ENCODE results near the gene PHF21A.
A peak's percentile ranks its signal among the peaks of the same experiment; 100 is the strongest.

The PHF21A gene

DNA sequence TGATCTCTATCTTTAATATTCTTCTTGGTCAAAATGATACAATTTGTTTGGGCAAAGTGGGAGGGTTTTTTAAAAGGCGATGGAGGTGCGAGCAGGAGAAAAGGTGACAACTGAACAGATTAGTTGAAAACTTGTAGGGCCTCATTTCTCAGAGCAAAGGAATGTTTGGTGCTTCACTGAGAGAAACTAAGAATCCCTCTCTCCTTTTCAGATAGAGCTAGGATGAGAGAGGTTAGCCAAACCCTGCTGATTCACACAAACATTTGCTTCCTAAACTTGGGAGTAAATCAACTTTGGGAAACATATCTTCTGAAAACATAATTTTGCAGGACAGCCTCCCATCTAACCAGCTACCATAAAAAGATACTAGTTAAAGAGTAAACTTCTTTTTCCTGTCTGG lies 57.0 kb downstream of the PHF21A start:
- no peak overlapping the region for H3K27ac Mint-ChIP-seq (ENCODE audit: low read depth)
- H3K4me1 Mint-ChIP-seq, result peaks cover 53% of the 10 kb centered on the region
- no peaks in the 10 kb centered on the region for H3K9me3 Mint-ChIP-seq
- ATAC-seq (replicated peaks; ENCODE audit: extremely low read depth, poor library complexity, severe bottlenecking) (no peak), DNase-seq (ENCODE audit: low spot score in 2 of 2) (no peak)
- no peak overlapping the region for H3K4me3 Mint-ChIP-seq
- H3K27me3 Mint-ChIP-seq, result no peaks in the 10 kb centered on the region
- H3K36me3 Mint-ChIP-seq (ENCODE audit: insufficient read depth), result peaks cover 6% of the 10 kb centered on the region

DNA sequence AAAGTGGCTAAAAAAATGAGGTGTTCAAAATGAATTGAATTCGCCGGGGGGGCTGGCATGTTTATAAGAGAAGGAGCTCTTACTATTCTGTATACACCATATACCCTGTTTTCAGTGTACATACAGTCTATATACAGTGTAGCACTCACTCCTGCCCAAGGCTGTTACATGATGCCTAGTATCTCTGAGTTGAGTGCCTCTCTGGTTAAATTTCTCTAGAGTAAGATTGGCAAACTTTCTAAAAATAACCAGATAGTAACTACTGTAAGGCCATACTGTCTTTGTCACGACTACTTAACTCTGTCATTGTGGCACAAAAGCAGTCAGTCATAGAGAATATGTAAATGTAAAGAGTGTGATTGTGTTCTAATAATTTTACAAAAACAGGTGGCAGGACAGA lies 58.1 kb downstream of the PHF21A start:
- Mint-ChIP-seq H3K4me1 (peaks cover 48% of the 10 kb centered on the region), H3K9me3 (no peaks in the 10 kb centered on the region), H3K36me3 (ENCODE audit: insufficient read depth) (peaks cover 6% of the 10 kb centered on the region), H3K4me3 (no peak overlapping the region), H3K27me3 (no peaks in the 10 kb centered on the region), H3K27ac (ENCODE audit: low read depth) (no peak overlapping the region)
- no peak for DNase-seq (ENCODE audit: low spot score in 2 of 2)
- ATAC-seq (replicated peaks; ENCODE audit: extremely low read depth, poor library complexity, severe bottlenecking), result no peak

DNA sequence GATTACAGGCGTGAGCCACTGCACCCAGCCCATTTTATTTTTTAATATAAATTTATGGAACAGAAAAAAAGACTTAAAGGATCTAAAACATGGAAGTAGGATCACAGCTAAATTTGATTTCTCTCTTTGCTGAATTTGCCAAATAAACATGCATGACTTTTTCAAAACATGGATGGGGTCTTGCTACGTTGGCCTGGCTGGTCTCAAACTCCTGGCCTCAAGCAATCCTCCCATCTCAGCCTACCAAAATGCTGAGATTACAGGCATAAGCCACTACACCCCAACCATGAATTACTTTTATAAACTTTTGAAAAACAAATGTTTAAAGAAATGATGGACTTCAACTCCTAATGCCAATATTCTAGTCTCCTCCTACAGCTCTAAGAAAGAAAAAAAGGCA lies 61.2 kb downstream of the PHF21A start:
- no peaks in the 10 kb centered on the region for H3K27me3 Mint-ChIP-seq
- H3K9me3 Mint-ChIP-seq, result no peaks in the 10 kb centered on the region
- ATAC-seq (replicated peaks; ENCODE audit: extremely low read depth, poor library complexity, severe bottlenecking) (no peak), DNase-seq (ENCODE audit: low spot score in 2 of 2) (no peak)
- H3K4me3 Mint-ChIP-seq, result no peak overlapping the region
- no peak overlapping the region for H3K27ac Mint-ChIP-seq (ENCODE audit: low read depth)
- peaks cover 2% of the 10 kb centered on the region for H3K36me3 Mint-ChIP-seq (ENCODE audit: insufficient read depth)
- peaks cover 32% of the 10 kb centered on the region for H3K4me1 Mint-ChIP-seq

DNA sequence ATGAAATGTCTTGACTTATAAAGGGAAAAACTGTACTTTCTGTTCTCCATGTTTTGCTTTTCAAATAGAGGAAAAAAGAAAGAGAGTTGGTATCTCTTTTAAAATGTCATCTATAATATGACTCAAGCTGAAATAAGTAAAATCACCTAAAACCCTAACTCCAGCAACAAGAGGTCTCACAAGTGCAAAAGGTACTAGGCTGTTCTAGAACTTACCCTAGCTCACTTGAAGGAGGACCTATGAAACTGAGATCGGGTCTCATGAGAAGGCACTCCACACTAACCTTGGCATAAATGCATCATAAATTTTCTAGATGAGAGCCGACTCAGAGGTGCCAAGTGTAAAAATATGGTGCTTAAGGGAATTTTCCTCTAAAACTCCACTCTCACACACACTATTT lies 63.8 kb downstream of the PHF21A start:
- DNase-seq (ENCODE audit: low spot score in 2 of 2) (no peak), ATAC-seq (replicated peaks; ENCODE audit: extremely low read depth, poor library complexity, severe bottlenecking) (no peak)
- H3K4me3 Mint-ChIP-seq, result no peak overlapping the region
- peak overlapping the region; percentile 19 for H3K27ac Mint-ChIP-seq (ENCODE audit: low read depth)
- no peaks in the 10 kb centered on the region for H3K9me3 Mint-ChIP-seq
- no peaks in the 10 kb centered on the region for H3K27me3 Mint-ChIP-seq
- H3K4me1 Mint-ChIP-seq, result peaks cover 24% of the 10 kb centered on the region
- H3K36me3 Mint-ChIP-seq (ENCODE audit: insufficient read depth), result no peaks in the 10 kb centered on the region

DNA sequence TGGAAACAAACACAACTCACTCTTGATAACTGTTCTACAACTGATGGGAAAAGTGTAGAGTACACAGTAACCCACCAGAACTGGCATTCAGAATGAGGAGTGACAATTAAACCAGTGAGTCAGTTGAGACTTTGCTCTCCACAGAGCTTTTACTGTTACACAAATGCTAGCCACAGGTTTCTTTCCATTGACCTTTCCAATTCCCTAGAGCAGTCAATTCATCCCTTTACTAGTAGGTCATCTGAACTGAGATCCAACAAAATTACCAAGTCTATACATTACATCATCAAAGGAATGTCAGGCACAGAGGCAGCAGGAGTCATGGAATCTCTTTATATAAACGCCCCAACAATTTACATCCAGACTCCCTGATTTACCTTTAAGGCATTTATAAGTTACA lies 65.9 kb downstream of the PHF21A start:
- Mint-ChIP-seq H3K27me3 (no peaks in the 10 kb centered on the region), H3K27ac (ENCODE audit: low read depth) (no peak overlapping the region), H3K9me3 (no peaks in the 10 kb centered on the region), H3K4me3 (no peak overlapping the region), H3K4me1 (peaks cover 20% of the 10 kb centered on the region), H3K36me3 (ENCODE audit: insufficient read depth) (peaks cover 4% of the 10 kb centered on the region)
- DNase-seq (ENCODE audit: low spot score in 2 of 2) (no peak), ATAC-seq (replicated peaks; ENCODE audit: extremely low read depth, poor library complexity, severe bottlenecking) (no peak)

DNA sequence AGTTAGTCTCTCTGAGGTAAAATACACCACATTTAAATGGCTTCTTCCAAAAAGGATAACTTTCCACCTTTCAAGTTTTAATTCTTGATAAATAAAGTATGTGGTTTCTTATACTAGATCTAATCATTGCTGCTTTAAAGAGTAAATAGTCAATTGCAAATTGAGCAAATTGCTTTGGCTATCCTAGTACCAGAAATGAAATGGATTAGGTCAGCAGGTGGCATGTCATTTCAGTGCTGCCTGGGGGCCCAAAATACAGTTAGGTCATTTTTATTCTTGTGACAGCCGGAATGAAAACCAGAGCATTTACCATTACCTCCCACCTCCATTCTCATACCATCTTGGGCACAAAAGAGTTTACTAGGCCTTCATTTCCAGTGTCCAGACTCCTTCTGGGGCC lies 70.2 kb downstream of the PHF21A start:
- no peak for DNase-seq (ENCODE audit: low spot score in 2 of 2)
- Mint-ChIP-seq H3K4me3 (no peak overlapping the region), H3K36me3 (ENCODE audit: insufficient read depth) (peaks cover 6% of the 10 kb centered on the region), H3K4me1 (peaks cover 28% of the 10 kb centered on the region), H3K9me3 (peaks cover 6% of the 10 kb centered on the region), H3K27me3 (no peaks in the 10 kb centered on the region), H3K27ac (ENCODE audit: low read depth) (no peak overlapping the region)
- no peak for ATAC-seq (replicated peaks; ENCODE audit: extremely low read depth, poor library complexity, severe bottlenecking)

DNA sequence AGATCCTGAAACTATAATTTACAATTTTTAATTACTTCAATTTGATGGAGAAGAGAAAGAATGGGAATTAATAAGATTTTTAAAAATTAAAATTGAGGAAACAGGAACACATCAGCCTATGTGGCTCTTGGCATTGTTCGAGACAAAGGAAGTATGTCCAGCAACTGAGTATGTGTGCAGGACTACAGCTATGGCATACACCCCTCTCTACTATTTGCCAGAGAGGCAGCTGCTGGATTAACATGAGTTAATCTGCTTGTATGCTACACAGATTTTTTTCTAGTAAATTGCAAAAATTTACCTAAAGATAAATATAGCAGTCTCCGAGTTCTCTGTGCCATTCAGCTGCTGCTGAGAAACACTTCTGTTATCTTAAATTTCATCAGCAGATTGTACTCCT lies 70.6 kb downstream of the PHF21A start:
- H3K9me3 Mint-ChIP-seq, result peaks cover 6% of the 10 kb centered on the region
- H3K27ac Mint-ChIP-seq (ENCODE audit: low read depth), result no peak overlapping the region
- no peak for DNase-seq (ENCODE audit: low spot score in 2 of 2)
- peaks cover 6% of the 10 kb centered on the region for H3K36me3 Mint-ChIP-seq (ENCODE audit: insufficient read depth)
- no peak for ATAC-seq (replicated peaks; ENCODE audit: extremely low read depth, poor library complexity, severe bottlenecking)
- no peaks in the 10 kb centered on the region for H3K27me3 Mint-ChIP-seq
- H3K4me3 Mint-ChIP-seq, result no peak overlapping the region
- H3K4me1 Mint-ChIP-seq, result peaks cover 30% of the 10 kb centered on the region

DNA sequence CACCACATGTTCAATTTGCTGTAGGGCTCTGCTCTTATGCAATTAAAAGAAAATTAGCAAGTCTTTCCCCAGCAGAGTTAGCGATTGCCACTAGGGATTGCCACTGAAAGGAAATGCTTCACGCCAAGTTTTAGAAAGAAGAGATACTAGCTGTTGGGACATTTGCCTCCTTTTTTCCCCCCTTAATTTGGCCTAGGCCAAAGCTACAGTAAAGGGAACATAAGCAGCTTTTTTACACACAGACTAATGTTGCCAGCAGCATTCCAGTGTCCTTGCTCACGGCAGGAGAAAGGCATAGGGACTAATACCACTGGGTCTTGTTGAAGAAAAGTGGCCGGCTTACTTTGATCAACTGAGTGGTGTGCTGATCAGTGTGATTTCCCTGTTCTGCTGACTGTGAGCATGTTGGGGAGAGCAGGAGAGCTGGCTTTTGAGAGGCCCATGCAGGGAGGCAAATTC lies 71.2 kb downstream of the PHF21A start:
- Mint-ChIP-seq H3K4me3 (no peak overlapping the region), H3K27ac (ENCODE audit: low read depth) (no peak overlapping the region), H3K4me1 (peaks cover 28% of the 10 kb centered on the region), H3K27me3 (no peaks in the 10 kb centered on the region), H3K9me3 (peaks cover 6% of the 10 kb centered on the region), H3K36me3 (ENCODE audit: insufficient read depth) (peaks cover 6% of the 10 kb centered on the region)
- DNase-seq (ENCODE audit: low spot score in 2 of 2) (no peak), ATAC-seq (replicated peaks; ENCODE audit: extremely low read depth, poor library complexity, severe bottlenecking) (no peak)

DNA sequence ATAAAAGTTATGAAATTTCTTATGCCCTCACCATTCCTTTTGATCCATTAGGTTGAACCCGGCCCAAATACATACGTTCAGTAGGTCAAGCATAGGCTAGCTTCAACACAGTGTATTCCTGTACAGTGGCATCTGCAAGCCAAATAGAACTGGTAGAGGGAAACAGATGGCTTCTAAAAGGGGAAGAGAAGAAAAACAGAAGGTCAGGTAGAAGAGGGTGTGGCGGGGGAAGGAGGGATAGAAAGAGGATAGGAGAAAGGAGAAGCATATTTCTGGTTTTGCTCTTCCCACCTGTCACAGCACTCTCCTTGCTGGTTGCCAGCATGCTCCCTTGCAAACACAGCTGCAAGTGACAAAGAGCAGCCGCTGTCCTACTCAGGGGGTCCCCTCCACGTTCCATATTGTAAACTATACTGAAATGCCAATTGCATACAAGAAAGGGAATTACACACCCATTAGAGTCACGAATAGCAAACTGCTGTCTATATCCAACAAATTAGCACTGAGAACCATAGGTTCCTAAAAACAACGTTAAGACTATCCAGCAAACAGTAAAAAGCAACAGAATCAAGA lies 71.8 kb downstream of the PHF21A start:
- Mint-ChIP-seq H3K27ac (ENCODE audit: low read depth) (no peak overlapping the region), H3K9me3 (peaks cover 6% of the 10 kb centered on the region)
- ATAC-seq (replicated peaks; ENCODE audit: extremely low read depth, poor library complexity, severe bottlenecking), result no peak

DNA sequence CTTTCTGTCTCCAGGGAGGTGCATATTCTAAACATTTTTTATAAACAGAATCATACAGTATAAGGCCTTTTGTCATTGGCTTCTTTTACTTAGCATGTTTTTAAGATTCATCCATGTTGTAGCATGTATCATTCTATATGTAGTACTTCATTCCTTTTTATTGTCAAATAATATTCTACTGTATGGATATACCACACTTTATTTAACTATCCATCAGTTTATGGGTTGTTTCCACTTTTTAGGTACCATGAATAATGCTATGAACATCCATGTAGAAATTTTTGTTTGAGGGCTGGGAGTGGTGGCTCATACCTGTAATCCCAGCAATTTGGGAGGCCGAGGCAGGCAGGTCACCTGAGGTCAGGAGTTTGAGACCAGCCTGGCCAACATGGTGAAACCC lies 73.1 kb downstream of the PHF21A start:
- no peak for DNase-seq (ENCODE audit: low spot score in 2 of 2)
- H3K4me1 Mint-ChIP-seq, result peaks cover 34% of the 10 kb centered on the region
- H3K9me3 Mint-ChIP-seq, result peaks cover 6% of the 10 kb centered on the region
- no peak overlapping the region for H3K4me3 Mint-ChIP-seq
- ATAC-seq (replicated peaks; ENCODE audit: extremely low read depth, poor library complexity, severe bottlenecking), result no peak
- no peaks in the 10 kb centered on the region for H3K27me3 Mint-ChIP-seq
- H3K36me3 Mint-ChIP-seq (ENCODE audit: insufficient read depth), result peaks cover 6% of the 10 kb centered on the region
- H3K27ac Mint-ChIP-seq (ENCODE audit: low read depth), result no peak overlapping the region

More for the DNA sequence above, 71.8 kb downstream of the PHF21A start:
- DNase-seq (ENCODE audit: low spot score in 2 of 2), result no peak
- Mint-ChIP-seq H3K4me3 (no peak overlapping the region), H3K27me3 (no peaks in the 10 kb centered on the region), H3K4me1 (peaks cover 34% of the 10 kb centered on the region), H3K36me3 (ENCODE audit: insufficient read depth) (peaks cover 6% of the 10 kb centered on the region)

DNA sequence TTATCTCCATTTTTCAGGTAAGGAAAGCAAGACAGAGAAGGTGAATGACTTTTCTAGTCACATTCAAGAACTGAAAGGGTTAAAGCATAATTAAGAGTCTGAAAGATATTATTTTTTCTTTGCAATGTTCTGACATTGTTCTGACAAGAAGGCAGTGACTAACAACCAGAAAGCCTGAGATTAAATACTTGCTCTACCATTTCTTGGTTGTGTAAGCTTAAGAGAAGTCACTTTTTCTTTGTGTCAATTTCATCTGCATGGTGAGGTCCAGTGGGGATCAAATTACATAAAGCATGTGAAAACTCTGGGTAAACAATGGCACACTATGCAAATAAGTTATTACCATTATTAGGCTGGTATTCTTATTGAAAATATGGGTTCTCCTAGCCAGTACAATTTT lies 73.7 kb downstream of the PHF21A start:
- peaks cover 6% of the 10 kb centered on the region for H3K9me3 Mint-ChIP-seq
- ATAC-seq (replicated peaks; ENCODE audit: extremely low read depth, poor library complexity, severe bottlenecking) (no peak), DNase-seq (ENCODE audit: low spot score in 2 of 2) (no peak)
- H3K4me1 Mint-ChIP-seq, result peaks cover 37% of the 10 kb centered on the region
- H3K36me3 Mint-ChIP-seq (ENCODE audit: insufficient read depth), result peaks cover 6% of the 10 kb centered on the region
- no peak overlapping the region for H3K27ac Mint-ChIP-seq (ENCODE audit: low read depth)
- H3K27me3 Mint-ChIP-seq, result no peaks in the 10 kb centered on the region
- H3K4me3 Mint-ChIP-seq, result no peak overlapping the region

DNA sequence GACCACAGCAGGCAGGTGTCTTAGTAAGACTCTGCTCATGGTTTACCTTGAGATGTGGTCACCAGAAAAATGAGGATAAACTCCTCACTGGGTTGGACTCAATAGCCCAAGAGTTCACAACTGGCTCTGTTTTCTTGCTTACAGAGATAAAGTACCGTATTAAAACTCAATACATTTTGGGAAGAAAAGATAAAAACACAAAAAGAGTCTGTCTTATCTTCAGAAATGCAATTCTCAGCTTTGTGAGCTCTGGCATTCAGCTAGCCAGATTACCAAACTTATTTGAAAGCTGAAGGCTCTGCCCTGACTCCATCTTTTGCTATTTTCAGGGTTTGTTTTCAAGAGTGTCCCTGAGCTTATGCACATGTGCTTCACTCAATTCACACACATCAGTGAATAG lies 75.4 kb downstream of the PHF21A start:
- no peak for DNase-seq (ENCODE audit: low spot score in 2 of 2)
- Mint-ChIP-seq H3K27ac (ENCODE audit: low read depth) (peak overlapping the region; percentile 27), H3K4me3 (no peak overlapping the region), H3K4me1 (peaks cover 42% of the 10 kb centered on the region), H3K36me3 (ENCODE audit: insufficient read depth) (peaks cover 3% of the 10 kb centered on the region), H3K9me3 (peaks cover 6% of the 10 kb centered on the region), H3K27me3 (no peaks in the 10 kb centered on the region)
- ATAC-seq (replicated peaks; ENCODE audit: extremely low read depth, poor library complexity, severe bottlenecking), result no peak

DNA sequence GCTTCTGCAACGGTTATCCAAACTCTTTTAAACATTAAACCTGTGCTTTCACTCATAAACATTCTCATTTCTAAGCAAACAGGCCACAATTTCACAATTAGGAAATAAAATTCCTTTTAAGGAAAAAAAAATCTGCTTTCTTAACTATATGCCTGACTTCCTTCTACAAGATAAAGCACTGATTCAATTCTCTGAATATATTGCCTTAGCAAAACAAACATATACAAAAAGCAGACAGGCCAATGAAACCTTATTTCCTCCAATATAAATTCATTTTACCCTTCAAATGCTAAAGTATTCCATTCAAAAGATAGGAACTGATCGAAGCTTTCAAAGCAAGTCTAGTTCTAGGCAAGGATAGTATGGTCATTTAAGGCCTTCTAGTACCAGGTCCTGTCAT lies 76.7 kb downstream of the PHF21A start:
- ATAC-seq (replicated peaks; ENCODE audit: extremely low read depth, poor library complexity, severe bottlenecking) (no peak), DNase-seq (ENCODE audit: low spot score in 2 of 2) (no peak)
- Mint-ChIP-seq H3K9me3 (peaks cover 6% of the 10 kb centered on the region), H3K27ac (ENCODE audit: low read depth) (peak overlapping the region; percentile 8), H3K4me1 (peaks cover 50% of the 10 kb centered on the region), H3K36me3 (ENCODE audit: insufficient read depth) (peaks cover 6% of the 10 kb centered on the region), H3K4me3 (no peak overlapping the region), H3K27me3 (no peaks in the 10 kb centered on the region)

DNA sequence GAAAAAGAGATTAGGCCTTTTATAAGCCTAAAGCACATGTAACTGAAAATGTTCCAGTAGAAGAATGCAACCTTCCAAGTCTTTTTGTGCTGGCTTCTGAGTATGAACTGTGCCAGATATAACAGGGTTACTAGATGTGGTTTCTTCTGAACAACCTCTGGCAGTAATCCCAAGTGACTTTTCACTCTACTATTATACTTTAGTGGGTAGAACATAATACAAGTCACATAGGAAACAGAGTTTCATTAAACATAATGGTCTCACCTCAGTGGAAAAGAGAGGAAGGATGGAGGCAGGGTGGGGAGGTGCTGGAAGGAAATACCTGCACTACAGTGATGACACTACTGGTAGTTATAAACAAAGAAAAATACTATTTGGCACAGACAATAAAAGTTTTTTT lies 81.3 kb downstream of the PHF21A start:
- Mint-ChIP-seq H3K9me3 (no peaks in the 10 kb centered on the region), H3K27ac (ENCODE audit: low read depth) (peak overlapping the region; percentile 56), H3K27me3 (no peaks in the 10 kb centered on the region), H3K36me3 (ENCODE audit: insufficient read depth) (peaks cover 7% of the 10 kb centered on the region), H3K4me3 (no peak overlapping the region), H3K4me1 (peaks cover 39% of the 10 kb centered on the region)
- ATAC-seq (replicated peaks; ENCODE audit: extremely low read depth, poor library complexity, severe bottlenecking) (no peak), DNase-seq (ENCODE audit: low spot score in 2 of 2) (no peak)
